G401 (cell line): ENCODE measurements around the gene TPO. TPM values are rescaled to one million over a fixed set of nuclear protein-coding genes. Genes with fewer than 3 reads are reported as not detected.
"Not testable (repeated sequence)": the region's sequence is repeated elsewhere in the genome, so short reads cannot be mapped to it uniquely, and the experiment has no call there.

Experiments used
- DNase-seq: peaks from one replicate; pipeline ENCODE4 v3.0.0-alpha.2; 2015; ENCODE audit warnings: low spot score
- in situ Hi-C: cut with HindIII; loops from 2 replicates; pipeline ENCODE4 v1.10.0; 2016; ENCODE audit warnings: low sequenced_read_pairs, mixed read lengths
- total RNA-seq: library from RNA; depleted of rRNA; stranded (reverse); fragments of >200 nt; shearing (Covaris generic); gene quantifications from 2 replicates; pipeline ENCODE4 v1.2.3, GENCODE V29; 2014

The TPO gene
- total RNA-seq, 1 experiment from 2014 or later: not detected

- in situ Hi-C loops: no loop called here
- no peak for DNase-seq
Measured at GRCh38 chr2:1478311-1479305, 65.3 kb downstream of the TPO start.

GRCh38 chr2:1479346-1479745 is 66.1 kb downstream of the TPO start:
- DNase-seq: no peak
- in situ Hi-C loops: no loop called here

- in situ Hi-C loops: no loop called here
- no peak for DNase-seq
Measured at GRCh38 chr2:1480671-1481076, 67.4 kb downstream of the TPO start.

GRCh38 chr2:1481406-1482252 is 68.4 kb downstream of the TPO start:
- in situ Hi-C loops: no loop called here
- no peak for DNase-seq

GRCh38 chr2:1482253-1482675 is 69.0 kb downstream of the TPO start:
- no peak for DNase-seq
- in situ Hi-C loops: no loop called here

- no peak for DNase-seq
- in situ Hi-C loops: no loop called here
Measured at GRCh38 chr2:1482981-1483380, 69.7 kb downstream of the TPO start.

GRCh38 chr2:1483551-1483950 is 70.3 kb downstream of the TPO start:
- in situ Hi-C loops: no loop called here

GRCh38 chr2:1484131-1484884 is 71.0 kb downstream of the TPO start:
- DNase-seq: no peak

More at GRCh38 chr2:1483551-1483950, 70.3 kb downstream of the TPO start:
- no peak for DNase-seq

GRCh38 chr2:1486670-1487069 is 73.4 kb downstream of the TPO start:
- in situ Hi-C loops: no loop called here
- DNase-seq: no peak

More at GRCh38 chr2:1484131-1484884, 71.0 kb downstream of the TPO start:
- in situ Hi-C loops: no loop called here

- DNase-seq: no peak
- in situ Hi-C loops: no loop called here
Measured at GRCh38 chr2:1487758-1488157, 74.5 kb downstream of the TPO start.

- DNase-seq: no peak
- in situ Hi-C loops: no loop called here
Measured at GRCh38 chr2:1488181-1488671, 75.0 kb downstream of the TPO start.

GRCh38 chr2:1488851-1489250 is 75.6 kb downstream of the TPO start:
- in situ Hi-C loops: no loop called here
- no peak for DNase-seq

GRCh38 chr2:1489486-1489885 is 76.2 kb downstream of the TPO start:
- in situ Hi-C loops: no loop called here
- DNase-seq: no peak

- DNase-seq, in situ Hi-C loops: not testable (repeated sequence)
Measured at GRCh38 chr2:1490381-1490780, 77.1 kb downstream of the TPO start.

- in situ Hi-C loops: no loop called here
- no peak for DNase-seq
Measured at GRCh38 chr2:1491751-1492150, 78.5 kb downstream of the TPO start.

- DNase-seq, in situ Hi-C loops: not testable (repeated sequence)
Measured at GRCh38 chr2:1492231-1492630, 79.0 kb downstream of the TPO start.

- in situ Hi-C loops: no loop called here
- DNase-seq: no peak
Measured at GRCh38 chr2:1492711-1493430, 79.6 kb downstream of the TPO start.

GRCh38 chr2:1493431-1494126 is 80.3 kb downstream of the TPO start:
- in situ Hi-C loops: no loop called here
- DNase-seq: no peak
